AG04449 (cell line): ENCODE measurements around the gene TEX54.

Source experiments
- CTCF ChIA-PET: fragments of 350-600 bp; formaldehyde crosslinking; extraction: SDS; loops from one replicate; lab custom pipeline; 2021; ENCODE audit warnings: antibody characterized with exemption; lab: Yijun Ruan, JAX
- POLR2A ChIA-PET: fragments of 400-600, 350-600 bp; formaldehyde crosslinking; extraction: SDS; loops from one replicate; lab custom pipeline; 2020; ENCODE audit warnings: antibody characterized with exemption, inconsistent platforms; lab: Yijun Ruan, JAX
- DNase-seq: peaks from one replicate; pipeline ENCODE4 v3.0.0-alpha.2; 2010; ENCODE audit warnings: low read depth, low spot score
- H3K4me3 ChIP-seq: 2 replicates; pipeline ENCODE4 v1.5.1; 2011; ENCODE audit warnings: low read depth, mild to moderate bottlenecking, control low read depth, low read length
- CTCF ChIP-seq: IDR thresholded peaks from one replicate; pipeline ENCODE4 v1.5.1; 2011; ENCODE audit warnings: mild to moderate bottlenecking, moderate library complexity, low read length, control low read depth, inconsistent platforms; ENCODE audit not compliant: insufficient read depth; ENCODE audit errors: missing control alignments

The TEX54 gene

GRCh38 chr11:62788991-62789390 lies 43.6 kb downstream of the TEX54 start:
- TF ChIP-seq CTCF = no peak
- CTCF ChIA-PET = interaction anchor here (0.6 to 5.1 kb wide), 6 partner anchors 13 to 114 kb away, joined by 3 to 189 read pairs (median 7); partner anchors contain the start of genes TAF6L and ZBTB3
- DNase-seq = no peak
- no peak overlapping the region; the same call in 1 of the 2 replicates for H3K4me3 ChIP-seq
- POLR2A ChIA-PET = interaction anchor here (0.5 to 3.7 kb wide), 4 partner anchors 14 to 67 kb away, joined by 3 to 41 read pairs (median 4); partner anchors contain the start of gene ZBTB3

GRCh38 chr11:62787005-62787759 lies 45.5 kb downstream of the TEX54 start, which contains the start of gene TMEM179B:
TSS of gene TMEM179B (plus strand) at chr11:62787402. CDS start at chr11:62787432, 30 bp downstream.
- peak; percentile 62 for TF ChIP-seq CTCF
- POLR2A ChIA-PET = interaction anchor here (0.5 to 3.7 kb wide), 17 partner anchors 9 to 122 kb away, joined by 3 to 41 read pairs (median 4); partner anchors contain the start of genes C11orf98, CSKMT, HNRNPUL2 and STX5
- peak within 1 kb of the TSS; percentile 95 for H3K4me3 ChIP-seq
- DNase-seq = peak; percentile 86
- CTCF ChIA-PET = interaction anchor here (0.6 to 5.1 kb wide), 45 partner anchors 9 to 426 kb away, joined by 3 to 189 read pairs (median 5); partner anchors contain the start of genes POLR2G, STX5, TAF6L and TEX54

- no peak for DNase-seq
- ChIA-PET POLR2A (interaction anchor here (0.7 to 3.7 kb wide), 15 partner anchors 9 to 95 kb away, joined by 3 to 41 read pairs (median 4); partner anchors contain the start of genes HNRNPUL2, TAF6L, TTC9C and ZBTB3), CTCF (interaction anchor here (0.9 to 5.1 kb wide), 43 partner anchors 10 to 427 kb away, joined by 3 to 189 read pairs (median 5); partner anchors contain the start of genes POLR2G, STX5, TAF6L and TEX54)
- H3K4me3 ChIP-seq = peak overlapping the region; percentile 95
- peak; percentile 100 for TF ChIP-seq CTCF
Measured at GRCh38 chr11:62786318-62787004, 46.2 kb downstream of the TEX54 start.

GRCh38 chr11:62782753-62783152 lies 49.9 kb downstream of the TEX54 start:
- CTCF ChIA-PET = no interaction called here
- DNase-seq = no peak
- POLR2A ChIA-PET = no interaction called here
- no peak overlapping the region for H3K4me3 ChIP-seq
- no peak for TF ChIP-seq CTCF
